ENCODE results near the gene RBM20. TPM values are rescaled to one million over a fixed set of nuclear protein-coding genes. Genes with fewer than 3 reads are reported as not detected.

Gene RBM20
- total RNA-seq, 1 experiment from 2014 or later, result not detected

GRCh38 chr10:110833234-110833940 lies 189.3 kb downstream of the RBM20 start:
- TF ChIP-seq, protein P1, sequence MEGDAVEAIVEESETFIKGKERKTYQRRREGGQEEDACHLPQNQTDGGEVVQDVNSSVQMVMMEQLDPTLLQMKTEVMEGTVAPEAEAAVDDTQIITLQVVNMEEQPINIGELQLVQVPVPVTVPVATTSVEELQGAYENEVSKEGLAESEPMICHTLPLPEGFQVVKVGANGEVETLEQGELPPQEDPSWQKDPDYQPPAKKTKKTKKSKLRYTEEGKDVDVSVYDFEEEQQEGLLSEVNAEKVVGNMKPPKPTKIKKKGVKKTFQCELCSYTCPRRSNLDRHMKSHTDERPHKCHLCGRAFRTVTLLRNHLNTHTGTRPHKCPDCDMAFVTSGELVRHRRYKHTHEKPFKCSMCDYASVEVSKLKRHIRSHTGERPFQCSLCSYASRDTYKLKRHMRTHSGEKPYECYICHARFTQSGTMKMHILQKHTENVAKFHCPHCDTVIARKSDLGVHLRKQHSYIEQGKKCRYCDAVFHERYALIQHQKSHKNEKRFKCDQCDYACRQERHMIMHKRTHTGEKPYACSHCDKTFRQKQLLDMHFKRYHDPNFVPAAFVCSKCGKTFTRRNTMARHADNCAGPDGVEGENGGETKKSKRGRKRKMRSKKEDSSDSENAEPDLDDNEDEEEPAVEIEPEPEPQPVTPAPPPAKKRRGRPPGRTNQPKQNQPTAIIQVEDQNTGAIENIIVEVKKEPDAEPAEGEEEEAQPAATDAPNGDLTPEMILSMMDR (IDR thresholded peaks at IDR 0.05; ENCODE audit: unreplicated experiment), result no peak
- Mint-ChIP-seq H3K4me3 (ENCODE audit: low read depth, unreplicated experiment) (no peak overlapping the region), H3K4me1 (ENCODE audit: low read depth, unreplicated experiment) (no peaks in the 10 kb centered on the region), H3K36me3 (ENCODE audit: insufficient read depth, unreplicated experiment) (no peaks in the 10 kb centered on the region), H3K27ac (ENCODE audit: unreplicated experiment) (no peak overlapping the region), H3K27me3 (ENCODE audit: unreplicated experiment) (no peaks in the 10 kb centered on the region), H3K9me3 (ENCODE audit: low read depth, unreplicated experiment) (no peaks in the 10 kb centered on the region)
- intact Hi-C loops (cut with micrococcal nuclease; ENCODE audit: unreplicated experiment), result no loop called here
- BruUV-seq (replicated peaks), result no TSS peak
- no peak for DNase-seq
- CTCF ChIA-PET, result no interaction called here

DNA sequence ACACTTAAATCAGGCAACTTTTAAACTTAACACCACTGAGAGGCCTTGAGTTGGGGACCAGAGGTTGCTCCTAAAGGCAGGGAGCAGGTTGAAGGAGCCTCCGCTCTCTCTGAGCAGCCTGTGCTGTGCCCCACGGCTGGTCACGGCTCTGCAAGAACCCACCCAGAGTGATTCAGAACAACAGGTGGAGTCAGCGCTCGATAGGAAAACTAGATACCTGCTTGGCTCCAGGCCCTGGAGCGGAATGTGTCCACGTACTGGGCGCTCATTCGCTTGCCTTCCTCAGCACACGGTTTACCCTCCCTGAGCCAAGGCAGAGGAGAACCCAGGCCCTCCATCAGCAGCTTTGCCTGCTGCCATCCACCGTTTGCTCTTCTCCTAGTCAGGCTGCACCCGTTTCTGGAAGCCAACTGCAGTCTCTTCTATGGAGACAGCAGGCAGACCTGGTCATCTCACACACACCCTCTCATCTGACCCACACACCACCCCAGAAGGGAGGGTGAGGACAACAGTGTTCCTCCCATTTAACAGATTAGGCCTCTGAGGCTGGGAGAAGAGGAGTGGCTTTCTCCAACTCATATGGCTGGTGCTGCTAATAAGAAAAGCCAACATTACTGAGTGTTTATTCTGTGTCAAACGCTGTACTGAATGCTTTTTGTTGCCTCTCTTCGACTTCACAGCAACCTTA lies 189.9 kb downstream of the RBM20 start:
- Mint-ChIP-seq H3K36me3 (ENCODE audit: insufficient read depth, unreplicated experiment) (no peaks in the 10 kb centered on the region), H3K4me3 (ENCODE audit: low read depth, unreplicated experiment) (no peak overlapping the region), H3K9me3 (ENCODE audit: low read depth, unreplicated experiment) (no peaks in the 10 kb centered on the region), H3K27ac (ENCODE audit: unreplicated experiment) (no peak overlapping the region), H3K27me3 (ENCODE audit: unreplicated experiment) (no peaks in the 10 kb centered on the region), H3K4me1 (ENCODE audit: low read depth, unreplicated experiment) (no peaks in the 10 kb centered on the region)
- intact Hi-C loops (cut with micrococcal nuclease; ENCODE audit: unreplicated experiment), result no loop called here
- DNase-seq, result no peak
- no TSS peak for BruUV-seq (replicated peaks)
- CTCF ChIA-PET, result no interaction called here
- TF ChIP-seq, protein P1 (IDR thresholded peaks at IDR 0.05; ENCODE audit: unreplicated experiment), result no peak

GRCh38 chr10:110834629-110835301 lies 190.6 kb downstream of the RBM20 start:
- Mint-ChIP-seq H3K36me3 (ENCODE audit: insufficient read depth, unreplicated experiment) (no peaks in the 10 kb centered on the region), H3K27ac (ENCODE audit: unreplicated experiment) (no peak overlapping the region), H3K4me3 (ENCODE audit: low read depth, unreplicated experiment) (no peak overlapping the region), H3K4me1 (ENCODE audit: low read depth, unreplicated experiment) (no peaks in the 10 kb centered on the region), H3K9me3 (ENCODE audit: low read depth, unreplicated experiment) (no peaks in the 10 kb centered on the region), H3K27me3 (ENCODE audit: unreplicated experiment) (no peaks in the 10 kb centered on the region)
- CTCF ChIA-PET, result no interaction called here
- DNase-seq, result no peak
- intact Hi-C loops (cut with micrococcal nuclease; ENCODE audit: unreplicated experiment), result no loop called here
- TF ChIP-seq, protein P1 (IDR thresholded peaks at IDR 0.05; ENCODE audit: unreplicated experiment), result no peak
- BruUV-seq (replicated peaks), result no TSS peak

DNA sequence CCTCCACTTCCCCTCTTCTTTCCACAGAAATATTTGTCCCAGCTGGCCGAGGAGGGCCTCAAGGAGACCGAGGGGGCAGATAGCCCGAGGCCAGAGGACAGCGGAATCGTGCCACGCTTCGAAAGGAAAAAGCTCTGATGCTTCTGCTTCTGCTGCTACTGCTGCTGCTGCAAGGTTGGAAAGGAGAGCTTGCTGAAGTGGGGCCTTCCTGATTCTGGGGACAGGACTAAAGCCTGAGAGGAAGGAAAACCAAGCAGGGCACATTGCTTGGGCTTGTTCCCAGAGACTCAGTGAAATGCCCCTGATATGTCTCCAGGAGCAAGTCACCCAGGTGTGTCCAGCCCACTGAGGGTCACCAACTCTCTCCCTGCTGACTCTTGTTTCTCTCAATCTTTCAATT lies 191.7 kb downstream of the RBM20 start:
- CTCF ChIA-PET, result no interaction called here
- BruUV-seq (replicated peaks), result no TSS peak
- H3K36me3 Mint-ChIP-seq (ENCODE audit: insufficient read depth, unreplicated experiment), result no peaks in the 10 kb centered on the region
- H3K27ac Mint-ChIP-seq (ENCODE audit: unreplicated experiment), result no peak overlapping the region
- H3K27me3 Mint-ChIP-seq (ENCODE audit: unreplicated experiment), result no peaks in the 10 kb centered on the region
- no peak overlapping the region for H3K4me3 Mint-ChIP-seq (ENCODE audit: low read depth, unreplicated experiment)
- intact Hi-C loops (cut with micrococcal nuclease; ENCODE audit: unreplicated experiment), result no loop called here
- H3K4me1 Mint-ChIP-seq (ENCODE audit: low read depth, unreplicated experiment), result no peaks in the 10 kb centered on the region
- H3K9me3 Mint-ChIP-seq (ENCODE audit: low read depth, unreplicated experiment), result no peaks in the 10 kb centered on the region
- no peak for DNase-seq
- TF ChIP-seq, protein P1 (IDR thresholded peaks at IDR 0.05; ENCODE audit: unreplicated experiment), result no peak

Measured in Calu3 (cell line).